Activated naive CD4-positive, alpha-beta T cell treated with anti-CD3 and anti-CD28 coated beads for 36 hours (primary cell): ENCODE data around the gene DDX43. TPM values are rescaled to one million over a fixed set of nuclear protein-coding genes. Genes with fewer than 3 reads are reported as not detected.
"Not testable (repeated sequence)": the region's sequence is repeated elsewhere in the genome, so short reads cannot be mapped to it uniquely, and the experiment has no call there.

Experiments used
- CTCF ChIA-PET: fragments of 350-600 bp; sonication (Branson Sonifier 250); formaldehyde crosslinking; loops from one replicate; lab custom pipeline; 2021; ENCODE audit warnings: antibody characterized with exemption; lab: Charles Lee
- DNase-seq: peaks from one replicate; pipeline ENCODE4 v3.0.0-alpha.2; 2020
- H3K27ac Mint-ChIP-seq: one replicate; pipeline ENCODE4 v1.8.0; 2021; ENCODE audit warnings: mild to moderate bottlenecking, mixed read lengths
- H3K27me3 Mint-ChIP-seq: one replicate; pipeline ENCODE4 v1.8.0; 2021; ENCODE audit warnings: low read depth, mixed read lengths
- H3K36me3 Mint-ChIP-seq: one replicate; pipeline ENCODE4 v1.8.0; 2021; ENCODE audit warnings: low read depth, mixed read lengths
- H3K4me1 Mint-ChIP-seq: one replicate; pipeline ENCODE4 v1.8.0; 2021; ENCODE audit warnings: low read depth, mixed read lengths
- H3K4me3 Mint-ChIP-seq: one replicate; pipeline ENCODE4 v1.8.0; 2021; ENCODE audit warnings: mild to moderate bottlenecking, moderate library complexity, mixed read lengths
- H3K9me3 Mint-ChIP-seq: one replicate; pipeline ENCODE4 v1.8.0; 2021; ENCODE audit warnings: mixed read lengths
- intact Hi-C: fragments of 100-400 bp; cut with micrococcal nuclease; formaldehyde crosslinking; loops from one replicate; pipeline ENCODE4 v1.15.1; 2023
- total RNA-seq, 2 experiments: library from RNA; stranded (reverse); gene quantifications; one replicate each; pipeline ENCODE4 v1.2.3, GENCODE V29; 2021

DDX43 gene
- total RNA-seq, 2 experiments from 2014 or later, result not detected

DNA sequence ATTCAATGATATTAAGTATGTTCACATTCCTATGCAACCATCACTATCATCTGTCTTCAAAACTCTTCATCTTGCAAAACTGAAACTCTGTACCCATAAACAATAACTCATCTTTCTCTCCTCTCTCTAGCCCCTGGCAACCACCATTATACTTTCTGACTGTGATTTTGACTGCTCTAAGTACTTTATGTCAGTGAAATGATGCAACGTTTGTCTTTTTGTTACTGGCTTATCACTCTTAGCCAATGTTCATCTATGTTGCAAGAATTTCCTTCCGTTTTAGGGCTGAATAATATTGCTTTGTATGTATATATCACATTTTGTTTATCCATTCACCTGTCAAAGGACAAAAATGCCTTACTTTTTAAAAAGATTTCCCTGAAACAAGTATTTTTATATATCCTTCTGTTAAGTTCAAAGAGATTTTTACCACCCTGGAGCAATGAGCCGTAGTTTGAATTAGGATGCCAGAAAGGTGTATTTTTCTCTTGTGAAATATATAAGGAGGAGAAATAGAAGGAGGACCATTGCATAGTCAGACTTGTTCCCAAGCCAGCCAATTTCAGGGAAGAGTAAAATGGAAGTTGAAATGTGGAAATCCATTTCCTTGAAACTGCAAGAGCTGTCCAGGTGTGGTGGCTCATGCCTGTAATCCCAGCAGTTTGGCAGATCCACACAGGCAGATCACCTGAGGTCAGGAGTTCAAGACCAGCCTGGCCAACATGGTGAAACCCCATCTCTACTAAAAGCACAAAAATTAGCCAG is 61.4 kb downstream of the DDX43 start:
- H3K4me3 Mint-ChIP-seq, result no peak overlapping the region
- CTCF ChIA-PET, result no interaction called here
- peak overlapping the region; percentile 3 for H3K27ac Mint-ChIP-seq
- H3K4me1 Mint-ChIP-seq, result peaks cover 30% of the 10 kb centered on the region
- intact Hi-C loops, result no loop called here
- H3K27me3 Mint-ChIP-seq, result no peaks in the 10 kb centered on the region
- no peaks in the 10 kb centered on the region for H3K9me3 Mint-ChIP-seq
- peaks cover 3% of the 10 kb centered on the region for H3K36me3 Mint-ChIP-seq
- DNase-seq, result no peak

DNA sequence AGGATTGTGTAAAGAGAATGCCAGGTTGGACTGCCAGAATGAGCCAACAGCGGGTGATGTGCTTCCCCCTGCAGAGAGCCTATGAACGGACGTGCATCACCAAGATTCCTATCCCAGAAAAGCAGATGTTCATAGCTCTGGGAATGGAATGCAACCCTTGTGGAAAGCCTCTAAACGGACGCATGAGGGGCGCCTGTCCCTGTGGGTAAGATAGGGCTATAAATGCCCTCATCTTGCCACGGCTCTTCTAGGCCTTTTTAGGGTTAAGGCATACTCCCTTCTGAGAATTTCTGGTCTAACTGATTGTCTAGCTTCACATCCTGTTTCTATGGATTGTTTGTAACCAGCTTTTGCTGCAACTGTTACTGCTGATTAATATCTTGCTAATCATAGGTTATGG is 64.8 kb downstream of the DDX43 start:
- H3K9me3 Mint-ChIP-seq, intact Hi-C loops, H3K27ac Mint-ChIP-seq, H3K4me3 Mint-ChIP-seq, CTCF ChIA-PET, DNase-seq, H3K27me3 Mint-ChIP-seq: not testable (repeated sequence)
- Mint-ChIP-seq H3K4me1 (peaks cover 43% of the 10 kb centered on the region), H3K36me3 (peaks cover 10% of the 10 kb centered on the region)

DNA sequence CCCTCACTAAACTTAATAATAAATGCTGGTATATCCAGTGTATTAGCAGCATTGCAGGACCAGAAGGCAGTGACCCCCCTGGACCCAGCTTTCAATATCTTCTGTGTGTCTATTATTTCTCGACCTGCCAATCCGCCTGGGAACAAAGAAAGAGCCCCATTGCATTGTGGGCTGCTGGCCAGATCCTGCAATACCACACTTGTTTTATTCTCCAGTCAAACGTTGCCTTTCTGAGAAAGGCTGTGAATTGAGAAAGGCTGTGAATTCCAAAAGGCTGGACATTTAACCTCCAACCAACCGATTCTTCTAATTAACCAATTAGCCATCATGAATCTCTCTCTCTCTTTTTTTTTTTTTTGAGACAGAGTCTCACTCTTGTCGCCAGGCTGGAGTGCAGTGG is 65.4 kb downstream of the DDX43 start:
- intact Hi-C loops, result loop anchor here (2.0 to 10.0 kb wide), 3 partner anchors 839 to 1822 kb away; partner anchors contain the start of genes COX7A2 and TMEM30A
- no peaks in the 10 kb centered on the region for H3K27me3 Mint-ChIP-seq
- H3K4me3 Mint-ChIP-seq, result peak overlapping the region; percentile 52
- H3K9me3 Mint-ChIP-seq, result no peaks in the 10 kb centered on the region
- peaks cover 10% of the 10 kb centered on the region for H3K36me3 Mint-ChIP-seq
- no peak for DNase-seq
- peak overlapping the region; percentile 93 for H3K27ac Mint-ChIP-seq
- peaks cover 43% of the 10 kb centered on the region for H3K4me1 Mint-ChIP-seq
- CTCF ChIA-PET, result interaction anchor here (0.6 to 0.9 kb wide), 2 partner anchors 9 to 58 kb away, joined by 3 read pairs; no protein-coding TSS in a partner anchor

DNA sequence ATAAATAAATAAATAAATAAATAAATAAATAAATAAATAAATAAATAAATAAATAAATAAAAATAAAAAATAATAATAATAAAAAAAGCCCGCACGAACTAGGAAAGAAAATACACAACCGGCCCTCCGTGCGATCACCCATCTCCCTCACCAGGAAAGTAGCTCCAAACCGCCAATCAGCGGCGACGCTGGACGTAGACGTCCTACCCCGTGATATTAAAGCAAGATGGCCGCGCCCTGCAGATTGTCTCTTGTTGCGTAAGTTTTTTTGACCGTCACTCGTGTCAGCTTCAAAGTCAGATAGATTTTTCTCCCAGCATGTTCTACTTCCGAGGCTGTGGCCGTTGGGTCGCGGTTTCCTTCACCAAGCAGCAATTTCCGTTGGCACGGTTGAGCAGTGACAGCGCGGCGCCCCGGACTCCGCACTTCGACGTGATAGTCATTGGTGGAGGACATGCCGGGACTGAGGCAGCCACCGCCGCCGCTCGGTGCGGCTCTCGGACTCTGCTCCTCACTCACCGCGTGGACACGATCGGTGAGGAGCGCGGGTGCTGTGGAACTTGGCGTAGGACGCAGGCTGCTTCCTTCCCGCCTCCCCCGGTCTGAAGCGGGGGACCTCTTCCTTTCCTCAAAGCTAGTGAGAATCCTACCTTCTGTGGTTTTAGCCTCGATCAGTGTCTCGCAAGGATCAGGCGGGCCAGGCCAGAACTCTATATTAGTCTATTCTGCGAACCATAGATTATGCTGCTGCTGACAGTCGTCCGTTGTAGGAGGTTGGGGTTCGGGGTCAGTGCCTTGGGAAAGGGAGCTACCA is 67.1 kb downstream of the DDX43 start, which contains the start of gene MTO1:
Gene MTO1 (plus strand): TSS at position 201 of the 814 bp plus-strand sequence. CDS start 118 bp downstream, at position 319.
- CTCF ChIA-PET, result interaction anchor here (0.6 to 1.6 kb wide), 9 partner anchors 10 to 149 kb away, joined by 3 to 6 read pairs (median 3); partner anchors contain the start of genes CGAS and EEF1A1
- peak; percentile 92 for DNase-seq
- H3K27ac Mint-ChIP-seq, result peak within 1 kb of the TSS; percentile 97
- peak within 1 kb of the TSS; percentile 94 for H3K4me3 Mint-ChIP-seq
- H3K4me1 Mint-ChIP-seq, result peaks cover 37% of the 10 kb centered on the region
- no peaks in the 10 kb centered on the region for H3K9me3 Mint-ChIP-seq
- intact Hi-C loops, result loop anchor here (1.0 to 10.0 kb wide), 7 partner anchors 9 to 1821 kb away; partner anchors contain the start of genes CGAS, COX7A2, EEF1A1 and TMEM30A
- H3K27me3 Mint-ChIP-seq, result no peaks in the 10 kb centered on the region
- peaks cover 16% of the 10 kb centered on the region for H3K36me3 Mint-ChIP-seq

Other genes with a start within 250 kb of the DDX43 start
- not detected for gene KHDC1L, start 169.3 kb upstream of the DDX43 start, total RNA-seq
- 1 to 10 TPM; 1.1 to 1.6 TPM for gene KHDC1, start 131.6 kb upstream of the DDX43 start, total RNA-seq
- gene DPPA5, start 40.6 kb upstream of the DDX43 start, total RNA-seq, result not detected
- not detected for gene KHDC3L, start 32.2 kb upstream of the DDX43 start, total RNA-seq
- gene OOEP, start 24.9 kb upstream of the DDX43 start, total RNA-seq, result under 1 TPM in 1 of 2 experiments, not detected in 1; 0.31 TPM
- 10 to 100 TPM; 17.4 to 17.8 TPM for gene CGAS, start 57.5 kb downstream of the DDX43 start, total RNA-seq
- 10 to 100 TPM; 38.7 to 47.1 TPM for gene MTO1, start 66.9 kb downstream of the DDX43 start, total RNA-seq
- over 10,000 TPM; 18,342 to 18,732 TPM for gene EEF1A1, start 126.2 kb downstream of the DDX43 start, total RNA-seq